Activated T-helper 2 cell treated with anti-CD3 and anti-CD28 coated beads, Interferon-gamma antibody, Interleukin-2, Interleukin-4, amounts not matched to agents 10 μg/mL and 5 μg/mL and 100 μg/mL, durations not matched to agents 14 hours and 24 hours and 36 hours (primary cell): Measurements from ENCODE around the gene FALEC. TPM values are rescaled to one million over a fixed set of nuclear protein-coding genes. Genes with fewer than 3 reads are reported as not detected.
"Not testable (repeated sequence)": the region's sequence is repeated elsewhere in the genome, so short reads cannot be mapped to it uniquely, and the experiment has no call there.

Experiments used
- DNase-seq: peaks from one replicate; pipeline ENCODE4 v3.0.0; 2021; ENCODE audit warnings: low spot score
- H3K27ac Mint-ChIP-seq: one replicate; pipeline ENCODE4 v1.8.0; 2021; ENCODE audit warnings: mixed read lengths
- H3K27me3 Mint-ChIP-seq: one replicate; pipeline ENCODE4 v1.8.0; 2021; ENCODE audit warnings: low read depth, mixed read lengths
- H3K36me3 Mint-ChIP-seq: one replicate; pipeline ENCODE4 v1.8.0; 2021; ENCODE audit warnings: low read depth, mixed read lengths
- H3K4me1 Mint-ChIP-seq: one replicate; pipeline ENCODE4 v1.8.0; 2021; ENCODE audit warnings: low read depth, mixed read lengths
- H3K4me3 Mint-ChIP-seq: one replicate; pipeline ENCODE4 v1.8.0; 2021; ENCODE audit warnings: low read depth, mild to moderate bottlenecking, moderate library complexity, mixed read lengths
- H3K9me3 Mint-ChIP-seq: one replicate; pipeline ENCODE4 v1.8.0; 2021; ENCODE audit warnings: mixed read lengths
- intact Hi-C: fragments of 100-400 bp; cut with micrococcal nuclease; formaldehyde crosslinking; loops from one replicate; pipeline ENCODE4 v1.15.1; 2023
- total RNA-seq: library from RNA; stranded (reverse); gene quantifications from 2 replicates; pipeline ENCODE4 v1.2.3, GENCODE V29; 2022

FALEC gene
- total RNA-seq, 1 donor from 2014 or later: 1.9 TPM

GRCh38 chr1:150578272-150579109 is 62.9 kb downstream of the FALEC start:
- peak overlapping the region; percentile 98 for H3K4me3 Mint-ChIP-seq
- intact Hi-C loops: loop anchor here (1.0 to 2.0 kb wide), 5 partner anchors 11 to 214 kb away; partner anchors contain the start of genes ENSA and RPRD2
- no peaks in the 10 kb centered on the region for H3K9me3 Mint-ChIP-seq
- H3K27me3 Mint-ChIP-seq: no peaks in the 10 kb centered on the region
- H3K36me3 Mint-ChIP-seq: peaks cover 62% of the 10 kb centered on the region
- H3K27ac Mint-ChIP-seq: peak overlapping the region; percentile 98
- H3K4me1 Mint-ChIP-seq: peaks cover 35% of the 10 kb centered on the region
- DNase-seq: peak; percentile 49

GRCh38 chr1:150579110-150579944 is 63.8 kb downstream of the FALEC start, which contains the start of gene MCL1:
Gene MCL1 (minus strand): TSS chr1:150579610. CDS start chr1:150579530, 80 bp downstream.
- peaks cover 56% of the 10 kb centered on the region for H3K36me3 Mint-ChIP-seq
- intact Hi-C loops: loop anchor here (1.0 to 2.0 kb wide), 3 partner anchors 17 to 215 kb away; partner anchors contain the start of gene RPRD2

GRCh38 chr1:150579945-150580642 is 64.5 kb downstream of the FALEC start:
- intact Hi-C loops: loop anchor here (1.0 to 2.0 kb wide), 3 partner anchors 18 to 215 kb away; partner anchors contain the start of gene RPRD2
- DNase-seq: no peak
- Mint-ChIP-seq H3K4me3 (peak overlapping the region; percentile 82), H3K27me3 (no peaks in the 10 kb centered on the region), H3K36me3 (peaks cover 50% of the 10 kb centered on the region), H3K9me3 (no peaks in the 10 kb centered on the region), H3K4me1 (peaks cover 21% of the 10 kb centered on the region), H3K27ac (peak overlapping the region; percentile 84)

More at GRCh38 chr1:150579110-150579944, 63.8 kb downstream of the FALEC start, which contains the start of gene MCL1:
- H3K27ac Mint-ChIP-seq: peak within 1 kb of the TSS; percentile 98
- peaks cover 29% of the 10 kb centered on the region for H3K4me1 Mint-ChIP-seq
- no peaks in the 10 kb centered on the region for H3K9me3 Mint-ChIP-seq
- H3K4me3 Mint-ChIP-seq: peak within 1 kb of the TSS; percentile 98
- H3K27me3 Mint-ChIP-seq: no peaks in the 10 kb centered on the region
- peak; percentile 89 for DNase-seq

GRCh38 chr1:150580966-150581365 is 65.4 kb downstream of the FALEC start:
- H3K27ac Mint-ChIP-seq, DNase-seq, H3K9me3 Mint-ChIP-seq, intact Hi-C loops, H3K27me3 Mint-ChIP-seq: not testable (repeated sequence)
- Mint-ChIP-seq H3K4me1 (peaks cover 14% of the 10 kb centered on the region), H3K36me3 (peaks cover 47% of the 10 kb centered on the region), H3K4me3 (peak overlapping the region; percentile 56)

- H3K27me3 Mint-ChIP-seq, H3K27ac Mint-ChIP-seq, H3K9me3 Mint-ChIP-seq, DNase-seq, intact Hi-C loops, H3K4me3 Mint-ChIP-seq: not testable (repeated sequence)
- peaks cover 11% of the 10 kb centered on the region for H3K4me1 Mint-ChIP-seq
- peaks cover 42% of the 10 kb centered on the region for H3K36me3 Mint-ChIP-seq
Measured at GRCh38 chr1:150581437-150581836, 65.9 kb downstream of the FALEC start.

- H3K27me3 Mint-ChIP-seq, DNase-seq, H3K4me3 Mint-ChIP-seq, H3K9me3 Mint-ChIP-seq, intact Hi-C loops, H3K27ac Mint-ChIP-seq: not testable (repeated sequence)
- H3K4me1 Mint-ChIP-seq: peaks cover 11% of the 10 kb centered on the region
- peaks cover 37% of the 10 kb centered on the region for H3K36me3 Mint-ChIP-seq
Measured at GRCh38 chr1:150581962-150582361, 66.4 kb downstream of the FALEC start.

GRCh38 chr1:150582371-150582770 is 66.8 kb downstream of the FALEC start:
- Mint-ChIP-seq H3K36me3 (peaks cover 33% of the 10 kb centered on the region), H3K27me3 (no peaks in the 10 kb centered on the region), H3K4me1 (peaks cover 11% of the 10 kb centered on the region), H3K9me3 (no peaks in the 10 kb centered on the region), H3K4me3 (no peak overlapping the region), H3K27ac (no peak overlapping the region)
- intact Hi-C loops: no loop called here
- no peak for DNase-seq

Other genes starting within 250 kb of the FALEC start
- 103 and 105 TPM in 2 replicates for gene APH1A, start 246.7 kb upstream of the FALEC start, total RNA-seq
- gene C1orf54, start 243.0 kb upstream of the FALEC start, total RNA-seq: 0.39 and 0.98 TPM in 2 replicates
- gene CIART, start 233.2 kb upstream of the FALEC start, total RNA-seq: 4.2 TPM in 2 replicates
- gene MRPS21, start 221.9 kb upstream of the FALEC start, total RNA-seq: 80.7 and 83.4 TPM in 2 replicates
- gene PRPF3, start 194.2 kb upstream of the FALEC start, total RNA-seq: 77.9 and 85.2 TPM in 2 replicates
- 21.9 and 22.8 TPM in 2 replicates for gene RPRD2, start 151.6 kb upstream of the FALEC start, total RNA-seq
- gene TARS2, start 28.3 kb upstream of the FALEC start, total RNA-seq: 66.2 and 69.8 TPM in 2 replicates
- 1.6 and 1.8 TPM in 2 replicates for gene ECM1, start 7.6 kb upstream of the FALEC start, total RNA-seq
- 2.7 and 2.9 TPM in 2 replicates for gene ADAMTSL4, start 33.7 kb downstream of the FALEC start, total RNA-seq
- gene MCL1, start 63.9 kb downstream of the FALEC start, total RNA-seq: 217 and 221 TPM in 2 replicates
- 252 and 253 TPM in 2 replicates for gene ENSA, start 113.9 kb downstream of the FALEC start, total RNA-seq
- gene GOLPH3L, start 181.4 kb downstream of the FALEC start, total RNA-seq: 21.3 and 22.4 TPM in 2 replicates
- 0.27 TPM in 1 of 2 replicates, not detected in the other for gene HORMAD1, start 205.1 kb downstream of the FALEC start, total RNA-seq